Measurements from ENCODE around the gene MACROH2A1.
A peak's percentile ranks its signal among the peaks of the same experiment; 100 is the strongest.

MACROH2A1 gene

GRCh38 chr5:135350536-135350935 lies 48.5 kb downstream of the MACROH2A1 start:
- no peak for DNase-seq

GRCh38 chr5:135349886-135350285 lies 49.1 kb downstream of the MACROH2A1 start:
- DNase-seq, result no peak

DNA sequence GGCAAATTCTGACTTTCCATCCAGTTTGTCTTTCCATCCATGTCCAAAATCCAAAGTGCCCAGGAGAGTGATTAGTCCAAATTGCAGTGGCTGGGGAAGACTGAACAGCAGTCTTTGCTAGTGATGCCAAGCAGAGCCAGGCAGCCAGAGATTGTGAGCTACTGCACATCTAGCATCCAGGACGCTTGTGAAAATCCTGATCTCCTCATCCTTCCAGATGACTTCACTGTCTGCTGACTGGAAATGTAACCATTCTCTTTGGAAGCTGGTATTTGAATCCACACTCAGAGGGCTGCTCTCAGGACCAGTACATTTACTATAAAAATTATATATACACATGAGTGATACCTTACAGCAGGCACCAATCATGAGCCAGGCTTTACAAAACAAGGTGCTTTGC lies 49.6 kb downstream of the MACROH2A1 start:
- no peak for DNase-seq

DNA sequence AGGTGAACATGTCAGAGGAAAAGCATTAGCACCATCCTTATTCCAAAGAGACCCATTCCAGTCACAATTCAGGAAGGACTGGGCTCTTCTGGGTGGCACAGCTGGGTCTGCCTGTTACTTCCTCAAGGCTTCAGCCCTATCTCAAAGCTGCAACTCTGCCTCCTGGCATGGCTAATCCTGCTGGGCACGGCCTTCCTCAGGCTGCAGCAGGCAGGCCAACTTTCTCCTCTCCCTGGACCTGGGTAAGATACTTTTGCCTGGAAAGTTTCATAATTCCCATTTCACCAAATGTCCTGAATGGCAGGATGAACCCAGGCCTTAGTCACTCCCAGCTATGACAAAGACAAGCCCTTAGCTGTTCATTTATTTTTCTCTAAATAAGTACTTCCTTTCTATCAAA lies 50.1 kb downstream of the MACROH2A1 start:
- DNase-seq, result no peak

DNA sequence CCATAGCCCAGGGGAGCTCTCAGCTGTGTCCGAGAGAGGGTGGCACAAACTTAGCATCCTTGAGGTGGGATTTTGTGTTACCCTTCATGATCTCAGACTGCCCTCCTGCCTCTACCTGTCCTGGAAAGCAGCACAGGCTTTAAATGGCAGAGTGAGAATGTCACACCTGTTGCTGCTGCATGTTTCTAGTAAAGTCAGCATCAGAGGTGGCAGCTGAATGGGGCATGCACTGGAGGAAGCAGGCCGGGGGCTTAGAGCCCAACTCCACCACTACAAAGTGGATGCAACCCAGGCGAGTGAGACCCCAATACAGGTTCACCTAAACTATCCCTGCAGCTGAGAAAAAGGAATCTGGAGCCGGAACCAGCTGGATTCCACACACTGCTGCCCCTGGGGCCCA lies 51.6 kb downstream of the MACROH2A1 start:
- DNase-seq, result no peak

GRCh38 chr5:135345956-135346731 lies 52.9 kb downstream of the MACROH2A1 start:
- DNase-seq, result no peak

DNA sequence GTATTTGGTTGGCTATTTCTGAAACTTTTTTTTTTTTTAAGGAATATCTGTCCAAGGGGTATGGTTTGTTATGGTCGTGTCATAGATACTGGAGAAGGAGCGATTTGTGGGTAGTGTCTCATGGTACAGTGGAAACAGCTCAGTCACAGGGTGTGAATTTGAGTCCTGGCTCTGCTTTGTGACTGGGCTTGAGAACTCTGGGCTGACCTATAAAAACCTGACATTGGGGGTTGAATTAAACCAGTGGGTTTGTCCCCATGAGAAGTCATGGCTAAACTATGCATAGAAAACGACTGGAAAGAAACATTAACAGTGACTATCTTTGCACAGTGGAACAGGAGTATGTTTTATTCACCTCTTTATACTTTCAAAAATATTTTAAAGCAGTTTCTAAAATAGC lies 54.7 kb downstream of the MACROH2A1 start:
- no peak for DNase-seq

DNA sequence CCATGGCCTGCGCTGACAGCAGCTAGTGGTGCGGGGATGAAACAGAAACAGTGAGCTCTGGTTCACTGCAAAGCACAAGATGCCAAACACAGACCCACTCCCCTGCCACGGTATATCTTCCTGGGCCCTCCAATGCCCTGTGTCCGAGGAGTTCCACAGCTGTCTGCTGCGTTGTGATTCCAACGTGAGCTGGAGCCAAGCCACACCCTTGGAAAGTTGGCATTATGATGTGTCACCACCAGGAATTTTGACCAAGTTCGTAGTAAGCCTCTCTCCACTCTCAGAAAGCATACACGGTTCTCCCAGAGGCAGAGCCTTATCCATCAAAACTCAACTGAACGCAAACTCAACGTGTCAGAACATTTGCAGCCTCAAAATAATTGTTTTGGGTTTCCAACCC lies 55.6 kb downstream of the MACROH2A1 start:
- no peak for DNase-seq

DNA sequence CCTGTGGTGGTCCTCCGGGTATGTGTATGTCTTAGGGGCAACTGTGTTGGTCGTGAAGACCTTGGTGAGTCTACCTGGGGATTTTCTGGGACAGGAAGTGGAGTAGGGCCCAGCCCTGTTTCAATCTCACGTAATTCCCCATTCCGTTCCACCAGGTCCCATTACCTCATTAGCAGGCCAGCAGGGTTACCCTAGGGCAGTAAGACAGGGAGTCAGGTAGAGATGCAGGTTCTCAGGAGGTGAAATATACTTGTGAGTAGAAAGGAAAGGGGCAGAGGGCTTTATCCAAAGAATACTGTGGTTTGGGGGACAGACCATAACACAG lies 56.5 kb downstream of the MACROH2A1 start:
- no peak for DNase-seq

DNA sequence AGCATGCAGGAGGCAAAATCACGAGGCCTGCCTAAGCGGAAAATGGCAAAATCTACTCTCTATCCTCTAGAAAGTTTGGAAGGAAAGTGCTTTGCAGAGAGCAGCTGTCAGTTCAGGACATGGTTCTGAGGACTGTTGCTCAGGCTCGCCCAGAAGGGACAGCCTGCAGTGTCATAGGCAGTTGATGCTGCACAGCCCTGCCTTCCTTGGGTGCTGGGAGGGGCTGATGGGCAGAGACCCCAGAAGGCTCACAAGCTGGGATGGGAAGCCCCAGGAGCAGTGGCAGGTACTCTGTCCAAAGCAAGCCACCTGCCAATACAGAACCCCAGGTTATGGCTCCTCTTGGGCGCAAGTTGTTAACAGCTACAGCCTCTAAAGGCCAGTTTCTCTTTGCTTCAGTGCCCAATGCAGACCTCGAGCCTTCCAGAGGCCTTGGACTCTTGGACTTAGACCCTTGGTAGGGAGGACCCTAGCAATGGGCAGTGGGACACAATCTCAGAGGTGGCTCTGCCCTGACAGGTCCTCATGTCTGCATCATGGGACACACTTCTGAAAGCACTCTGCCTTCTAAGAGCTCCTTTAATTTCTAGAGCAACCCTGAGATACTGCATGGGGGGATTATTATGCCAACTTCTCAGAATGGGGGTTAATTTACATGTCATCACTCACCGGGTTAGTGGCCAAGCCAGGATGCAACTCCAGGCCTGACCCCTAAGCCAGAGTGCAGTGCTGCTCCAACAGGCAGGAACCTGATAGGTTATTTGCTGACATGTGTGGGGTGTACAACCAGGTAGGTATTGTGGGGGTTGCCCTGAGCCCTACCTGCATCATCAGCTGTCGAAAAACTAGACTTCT lies 57.1 kb downstream of the MACROH2A1 start:
- DNase-seq, result no peak

DNA sequence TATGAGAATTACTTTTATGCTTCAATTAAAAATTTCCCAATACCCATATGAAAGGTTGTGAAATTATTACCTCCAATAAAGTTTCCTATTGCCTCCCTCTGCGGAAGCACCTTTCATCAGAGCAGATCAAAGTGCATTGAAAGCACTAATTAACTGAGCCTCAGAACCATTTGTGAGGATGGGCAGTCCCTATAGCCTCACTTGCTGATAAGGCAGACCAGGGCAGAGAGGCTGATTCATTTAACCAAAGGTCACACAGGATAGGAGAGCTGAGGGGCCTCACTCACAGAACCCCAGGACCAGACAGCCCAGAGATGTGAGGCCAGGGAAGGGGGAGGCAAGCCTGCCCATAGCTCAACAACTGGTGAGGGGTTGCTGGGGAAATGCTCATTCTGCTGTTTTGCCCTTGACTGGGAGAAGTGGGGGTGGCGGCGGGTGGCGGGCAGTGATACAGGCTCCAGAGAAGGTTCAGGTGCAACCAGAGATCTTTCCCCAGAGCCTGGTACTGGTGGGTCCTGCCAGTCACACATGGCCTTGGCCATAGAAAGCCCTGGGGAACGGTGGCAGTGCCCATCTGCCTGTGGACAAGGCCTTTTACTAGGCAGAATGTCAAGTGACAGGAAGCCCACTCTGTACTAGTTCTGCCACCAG lies 57.9 kb downstream of the MACROH2A1 start:
- DNase-seq, result no peak

- DNase-seq, result no peak
Observed at GRCh38 chr5:135340568-135340967, 58.5 kb downstream of the MACROH2A1 start.

DNA sequence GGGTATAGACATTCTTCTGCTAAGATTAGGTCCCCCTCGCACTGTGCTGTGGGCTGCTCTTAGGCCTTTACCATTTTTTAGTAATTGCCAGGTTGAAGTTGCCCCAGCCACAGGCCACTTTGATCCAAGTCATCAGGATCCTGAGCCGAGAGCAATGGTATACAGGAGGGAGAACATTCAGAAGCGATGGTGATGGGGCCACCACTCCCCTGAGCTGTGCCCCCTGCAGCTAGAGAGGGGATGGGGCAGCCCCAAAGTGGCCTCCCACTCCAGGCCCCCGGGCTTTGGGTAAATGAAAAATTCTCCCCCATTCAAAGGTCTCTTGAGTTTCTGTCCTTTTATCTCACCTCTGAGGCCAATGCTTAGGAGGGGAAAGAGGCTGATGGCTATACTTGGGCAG lies 59.4 kb downstream of the MACROH2A1 start:
- no peak for DNase-seq

DNA sequence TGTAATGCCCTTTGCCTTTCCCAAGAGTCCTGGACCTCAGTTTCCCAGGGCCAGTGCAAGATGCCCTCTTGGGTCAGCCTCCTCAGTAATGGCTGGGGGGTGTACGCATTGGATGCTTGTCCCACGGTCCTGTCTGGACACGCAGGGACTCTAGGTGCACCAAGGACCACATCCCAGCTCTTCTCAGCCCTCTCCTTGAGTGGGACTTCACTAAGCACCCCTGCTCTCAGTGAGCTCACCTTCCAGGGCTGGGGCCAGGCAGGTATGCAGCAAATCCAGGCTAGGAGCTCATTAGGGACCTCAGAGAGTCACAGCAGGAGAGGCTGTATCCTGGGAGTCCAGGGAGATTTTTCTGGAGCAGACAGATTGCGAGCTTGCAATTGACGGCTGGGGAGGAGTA lies 59.8 kb downstream of the MACROH2A1 start:
- no peak for DNase-seq

DNA sequence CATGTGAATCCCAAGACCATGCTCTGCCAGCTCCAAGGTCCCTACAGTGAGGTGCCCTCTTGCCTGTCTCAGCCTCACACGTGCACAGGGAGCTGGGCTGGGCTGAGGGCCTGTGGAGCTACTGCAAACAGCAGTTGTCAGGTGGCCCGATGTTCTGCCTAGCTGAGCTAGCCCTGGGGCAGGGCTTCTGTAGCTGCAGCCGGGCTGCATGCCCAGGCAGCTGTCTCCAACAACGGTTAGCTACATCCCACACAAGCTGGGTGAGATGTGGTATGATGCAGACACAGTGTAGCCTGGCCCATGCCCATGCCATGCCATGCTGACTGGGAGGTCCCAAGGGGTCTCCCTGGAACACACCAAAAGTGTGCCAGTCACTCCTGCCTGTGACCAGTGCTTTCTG lies 62.0 kb downstream of the MACROH2A1 start:
- no peak for DNase-seq

GRCh38 chr5:135335031-135335828 lies 63.8 kb downstream of the MACROH2A1 start:
- DNase-seq, result no peak

DNA sequence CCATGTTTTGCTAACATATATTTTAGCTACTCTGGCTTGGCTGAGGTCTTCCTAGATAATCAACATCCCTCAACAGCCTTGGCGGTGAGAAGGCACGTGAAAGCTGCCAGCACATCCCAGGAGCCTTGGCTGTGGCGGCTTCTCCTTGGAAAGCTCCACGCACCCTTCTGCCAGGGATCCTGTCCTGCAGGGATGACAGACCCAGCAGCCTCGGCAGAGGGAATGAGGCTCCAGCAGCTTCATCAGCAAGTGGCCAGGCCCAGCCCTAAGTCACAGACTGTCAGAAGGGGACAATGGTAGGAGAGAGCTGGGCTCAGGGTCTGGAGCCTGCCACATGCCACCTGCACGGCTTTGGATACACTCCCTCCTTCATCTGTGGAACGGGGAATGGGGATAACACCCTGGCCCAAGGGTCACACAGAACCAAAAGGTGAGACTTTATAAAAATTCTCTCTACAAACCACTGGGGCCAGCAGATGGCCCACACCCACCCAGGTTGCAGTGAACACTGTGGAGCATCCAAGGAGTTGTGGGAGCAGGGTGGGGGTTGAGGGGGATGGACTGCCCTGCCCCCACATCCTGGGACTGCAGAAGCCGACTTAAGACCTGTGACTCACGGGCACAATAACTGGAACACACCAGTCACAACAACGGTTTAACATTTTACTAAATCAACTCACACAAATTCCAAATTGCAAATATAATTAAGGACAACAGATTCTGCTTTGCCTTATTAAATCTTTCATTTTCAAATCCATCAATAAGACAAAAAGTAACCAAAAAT lies 65.1 kb downstream of the MACROH2A1 start:
- no peak for DNase-seq

GRCh38 chr5:135332519-135333150 lies 66.4 kb downstream of the MACROH2A1 start:
- DNase-seq, result peak in 1 of 2 experiments; percentile 24

- DNase-seq, result no peak
Observed at GRCh38 chr5:135331612-135332011, 67.4 kb downstream of the MACROH2A1 start.

DNA sequence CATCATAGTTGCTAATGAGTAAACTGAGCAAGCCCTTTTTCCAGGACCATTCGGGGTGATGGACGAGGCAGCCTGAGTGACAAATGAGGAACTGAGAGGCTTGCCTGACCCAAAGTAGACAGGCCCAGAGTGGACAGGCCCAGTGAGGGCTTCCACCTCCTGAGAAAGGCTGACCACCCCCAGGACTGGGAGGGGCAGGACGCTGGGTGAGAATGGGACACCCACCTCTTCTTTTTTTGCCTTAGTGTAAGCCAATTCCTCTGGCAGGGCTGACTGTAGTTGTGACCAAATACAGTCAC lies 68.3 kb downstream of the MACROH2A1 start:
- no peak for DNase-seq

DNA sequence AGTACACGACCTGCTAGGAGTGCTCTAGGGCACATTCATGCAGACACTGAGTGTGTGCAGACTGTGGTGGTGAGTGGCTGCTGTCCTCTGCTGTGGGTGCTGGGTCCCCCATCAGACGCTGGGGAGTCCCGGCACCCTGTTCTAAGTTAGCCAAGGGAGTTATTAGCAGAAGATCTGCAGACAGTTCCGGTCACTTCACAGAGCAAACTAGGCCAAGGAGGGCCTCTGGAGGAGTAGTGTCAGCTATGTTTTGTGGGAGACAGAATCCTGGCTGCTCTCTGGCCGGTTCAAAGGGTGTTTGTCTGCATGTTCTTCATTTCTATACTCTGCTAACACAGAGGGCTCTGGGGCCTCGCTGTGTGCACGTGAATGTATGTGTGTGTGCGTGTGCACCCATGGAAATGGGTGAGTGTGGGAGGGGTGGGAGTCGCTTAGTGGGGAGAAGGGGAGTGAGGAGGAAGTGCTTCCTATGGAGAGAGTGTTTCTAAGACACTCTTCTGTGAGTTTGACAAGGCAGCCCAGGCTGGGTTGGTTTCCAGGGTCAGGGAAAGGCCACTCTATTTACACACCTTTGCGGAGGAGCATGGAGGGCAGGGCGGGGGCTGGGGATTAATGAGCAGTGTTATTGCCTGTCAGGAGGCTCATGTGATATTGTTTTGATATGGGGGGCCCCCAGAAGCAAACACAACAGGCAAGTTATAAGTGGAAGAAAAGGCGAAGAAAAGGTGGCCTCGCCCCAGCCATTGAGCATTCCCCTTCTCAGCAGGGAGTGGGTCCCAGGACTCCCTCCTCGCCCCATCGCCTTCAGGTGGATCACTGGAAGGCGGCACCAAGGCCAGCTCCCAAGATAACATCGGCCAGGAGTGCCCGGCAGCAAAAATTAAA lies 68.9 kb downstream of the MACROH2A1 start:
- no peak for DNase-seq
